Calu3 (cell line): ENCODE results near the gene NAV2. TPM values are rescaled to one million over a fixed set of nuclear protein-coding genes. Genes with fewer than 3 reads are reported as not detected.

Experiments
- BruUV-seq: library from RNA; stranded (reverse); fragments of 400-500 nt; replicated peaks from 2 replicates; lab custom pipeline; 2021; lab: Mats Ljungman, UMichigan
- CTCF ChIA-PET: fragments of 300-600 bp; sonication (Branson Sonifier 250); formaldehyde crosslinking; loops from one replicate; lab custom pipeline; 2022; ENCODE audit warnings: antibody characterized with exemption; lab: Charles Lee
- DNase-seq: peaks from one replicate; pipeline ENCODE4 v3.0.0; 2022
- H3K27ac Mint-ChIP-seq: one replicate; pipeline ENCODE4 v1.8.0; 2022; ENCODE audit warnings: mixed read lengths; ENCODE audit not compliant: unreplicated experiment
- H3K27me3 Mint-ChIP-seq: one replicate; pipeline ENCODE4 v1.8.0; 2022; ENCODE audit warnings: mixed read lengths; ENCODE audit not compliant: unreplicated experiment
- H3K36me3 Mint-ChIP-seq: one replicate; pipeline ENCODE4 v1.8.0; 2022; ENCODE audit warnings: mild to moderate bottlenecking, moderate library complexity, mixed read lengths; ENCODE audit not compliant: insufficient read depth, unreplicated experiment
- H3K4me1 Mint-ChIP-seq: one replicate; pipeline ENCODE4 v1.8.0; 2022; ENCODE audit warnings: mild to moderate bottlenecking, low read depth, mixed read lengths; ENCODE audit not compliant: unreplicated experiment
- H3K4me3 Mint-ChIP-seq: one replicate; pipeline ENCODE4 v1.8.0; 2022; ENCODE audit warnings: mild to moderate bottlenecking, low read depth, moderate library complexity, mixed read lengths; ENCODE audit not compliant: unreplicated experiment
- H3K9me3 Mint-ChIP-seq: one replicate; pipeline ENCODE4 v1.8.0; 2022; ENCODE audit warnings: low read depth, mixed read lengths; ENCODE audit not compliant: unreplicated experiment
- intact Hi-C: fragments of 100-400 bp; cut with micrococcal nuclease; formaldehyde crosslinking; loops from one replicate; pipeline ENCODE4 v1.10.0; 2022; ENCODE audit not compliant: unreplicated experiment
- total RNA-seq: library from RNA; stranded (reverse); gene quantifications from 2 replicates; pipeline ENCODE4 v1.2.3, GENCODE V29; 2022
- TF ChIP-seq, protein P1 (sequence below): fragments of 200-600 bp; IDR thresholded peaks from one replicate; pipeline ENCODE4 v1.8.0; 2022; ENCODE audit warnings: antibody characterized with exemption; ENCODE audit not compliant: unreplicated experiment

The NAV2 gene
- total RNA-seq, 1 experiment from 2014 or later, result 21.4 TPM

DNA sequence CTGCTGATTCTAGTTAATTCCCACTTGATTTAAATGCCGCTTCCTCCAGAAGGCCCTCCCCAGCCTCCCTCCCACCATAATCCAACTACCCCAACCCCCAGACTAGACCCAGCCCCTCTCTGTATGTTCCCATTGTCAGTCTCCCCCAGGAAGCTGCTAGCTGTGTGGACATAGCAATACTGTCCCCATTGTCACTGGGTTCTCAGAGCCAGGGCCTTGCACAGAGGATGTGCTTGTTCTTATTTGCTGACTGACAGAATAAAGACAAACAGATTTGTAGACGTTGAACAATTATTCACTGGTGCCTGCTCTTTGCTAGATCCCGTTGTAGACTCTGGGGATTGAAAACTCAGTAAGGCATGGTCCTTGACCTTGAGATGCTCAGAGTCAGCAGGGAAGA, 45.7 kb upstream of the NAV2 start:
- intact Hi-C loops, result no loop called here
- no peak overlapping the region for H3K4me3 Mint-ChIP-seq
- peaks cover 5% of the 10 kb centered on the region for H3K9me3 Mint-ChIP-seq
- peaks cover 9% of the 10 kb centered on the region for H3K4me1 Mint-ChIP-seq
- H3K27me3 Mint-ChIP-seq, result peaks cover 8% of the 10 kb centered on the region
- TF ChIP-seq, protein P1, sequence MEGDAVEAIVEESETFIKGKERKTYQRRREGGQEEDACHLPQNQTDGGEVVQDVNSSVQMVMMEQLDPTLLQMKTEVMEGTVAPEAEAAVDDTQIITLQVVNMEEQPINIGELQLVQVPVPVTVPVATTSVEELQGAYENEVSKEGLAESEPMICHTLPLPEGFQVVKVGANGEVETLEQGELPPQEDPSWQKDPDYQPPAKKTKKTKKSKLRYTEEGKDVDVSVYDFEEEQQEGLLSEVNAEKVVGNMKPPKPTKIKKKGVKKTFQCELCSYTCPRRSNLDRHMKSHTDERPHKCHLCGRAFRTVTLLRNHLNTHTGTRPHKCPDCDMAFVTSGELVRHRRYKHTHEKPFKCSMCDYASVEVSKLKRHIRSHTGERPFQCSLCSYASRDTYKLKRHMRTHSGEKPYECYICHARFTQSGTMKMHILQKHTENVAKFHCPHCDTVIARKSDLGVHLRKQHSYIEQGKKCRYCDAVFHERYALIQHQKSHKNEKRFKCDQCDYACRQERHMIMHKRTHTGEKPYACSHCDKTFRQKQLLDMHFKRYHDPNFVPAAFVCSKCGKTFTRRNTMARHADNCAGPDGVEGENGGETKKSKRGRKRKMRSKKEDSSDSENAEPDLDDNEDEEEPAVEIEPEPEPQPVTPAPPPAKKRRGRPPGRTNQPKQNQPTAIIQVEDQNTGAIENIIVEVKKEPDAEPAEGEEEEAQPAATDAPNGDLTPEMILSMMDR, result no peak
- H3K36me3 Mint-ChIP-seq, result no peaks in the 10 kb centered on the region
- H3K27ac Mint-ChIP-seq, result no peak overlapping the region
- BruUV-seq, result no TSS peak
- CTCF ChIA-PET, result no interaction called here
- DNase-seq, result no peak

DNA sequence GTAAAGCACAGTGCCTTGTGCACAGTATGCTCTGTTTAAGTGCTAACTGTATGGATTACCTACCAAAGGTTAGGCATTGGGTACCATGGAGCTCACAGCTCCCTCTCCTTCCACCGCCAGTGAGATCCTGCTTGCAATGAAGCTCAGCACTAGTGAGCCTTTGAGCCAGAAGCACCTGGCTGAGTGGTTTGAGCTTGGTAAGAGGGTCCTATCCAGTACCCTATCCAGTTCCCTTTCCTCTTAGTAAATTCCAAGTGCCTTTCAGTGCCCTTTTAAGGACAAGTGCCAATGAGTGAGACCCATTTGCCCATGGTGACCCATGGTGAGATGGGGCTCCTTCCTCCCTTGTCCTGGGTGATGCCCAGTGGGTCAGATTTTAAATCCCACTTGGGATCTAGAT, 43.1 kb upstream of the NAV2 start:
- CTCF ChIA-PET, result no interaction called here

DNA sequence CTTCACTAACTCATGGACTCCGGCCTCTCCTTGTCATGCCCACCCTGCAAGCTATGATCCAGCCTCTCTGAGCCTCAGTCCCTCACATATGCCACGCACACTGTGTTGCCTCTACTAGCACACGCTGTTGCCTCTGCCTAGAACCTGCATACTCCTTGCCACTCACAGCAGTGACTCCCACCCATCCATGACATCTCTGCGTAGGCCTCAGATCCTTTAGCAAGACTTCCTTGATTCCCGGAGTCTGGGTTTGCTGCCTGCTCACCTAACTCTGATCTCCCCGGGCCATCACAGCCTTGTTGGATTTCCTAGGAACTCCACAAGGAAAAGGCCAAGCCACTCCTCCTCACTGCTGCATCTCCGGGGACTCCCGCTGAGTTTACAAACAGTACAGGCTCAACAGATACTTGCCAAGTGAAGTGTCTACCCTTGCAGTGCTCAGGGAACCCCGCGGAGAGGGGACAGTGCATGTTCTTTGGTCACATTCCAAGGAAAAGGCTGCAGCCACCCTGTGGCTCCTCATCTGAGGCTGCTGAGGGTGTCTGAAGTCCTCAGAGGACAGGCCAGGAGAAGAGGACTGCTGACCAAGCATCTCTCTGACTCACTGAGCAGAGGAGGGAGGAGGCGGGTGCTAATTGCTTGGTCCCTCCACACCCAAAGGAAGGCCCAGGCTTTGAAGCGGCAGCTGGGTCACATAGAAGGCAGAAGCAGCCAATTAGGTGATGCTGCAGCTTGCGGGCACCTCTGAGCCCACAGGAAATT, 42.4 kb upstream of the NAV2 start:
- intact Hi-C loops, result no loop called here
- Mint-ChIP-seq H3K4me1 (no peaks in the 10 kb centered on the region), H3K27me3 (peaks cover 12% of the 10 kb centered on the region), H3K4me3 (no peak overlapping the region), H3K9me3 (no peaks in the 10 kb centered on the region), H3K36me3 (no peaks in the 10 kb centered on the region), H3K27ac (no peak overlapping the region)
- CTCF ChIA-PET, result no interaction called here
- no TSS peak for BruUV-seq
- DNase-seq, result no peak
- TF ChIP-seq, protein P1, result no peak

More for the DNA sequence above, 43.1 kb upstream of the NAV2 start:
- Mint-ChIP-seq H3K9me3 (no peaks in the 10 kb centered on the region), H3K36me3 (no peaks in the 10 kb centered on the region), H3K4me1 (no peaks in the 10 kb centered on the region), H3K27me3 (peaks cover 12% of the 10 kb centered on the region), H3K4me3 (no peak overlapping the region), H3K27ac (no peak overlapping the region)
- no TSS peak for BruUV-seq
- TF ChIP-seq, protein P1, result no peak
- intact Hi-C loops, result no loop called here
- DNase-seq, result no peak

DNA sequence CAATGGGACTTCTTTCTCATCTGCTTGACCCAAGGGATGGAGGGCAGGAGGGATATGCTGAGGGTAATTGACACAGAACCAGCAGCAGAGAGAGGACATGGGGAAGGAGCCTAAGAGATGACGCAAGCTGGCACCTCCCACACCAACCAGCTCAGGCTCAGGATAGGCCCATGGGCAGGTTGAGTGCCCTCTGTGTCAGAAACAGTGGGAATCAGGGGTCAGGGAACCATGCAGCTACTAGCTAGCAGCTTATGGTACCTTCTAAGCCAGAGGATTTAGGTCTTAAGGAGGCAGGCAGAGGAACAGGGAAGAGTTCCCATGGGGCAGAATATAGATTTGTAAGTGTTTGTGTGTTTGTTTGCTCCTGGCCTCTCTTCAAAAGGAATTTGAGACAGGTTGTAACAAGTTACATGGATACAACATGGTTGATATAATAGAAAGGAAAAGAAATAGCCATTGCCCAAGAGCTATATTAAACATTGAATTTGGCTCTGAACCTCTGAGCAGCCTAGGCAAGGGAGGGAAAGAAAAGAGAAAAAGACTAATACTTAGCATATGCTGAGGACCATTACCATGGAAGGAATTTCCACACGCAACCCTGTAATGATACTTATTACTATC, 39.9 kb upstream of the NAV2 start:
- TF ChIP-seq, protein P1, result no peak
- Mint-ChIP-seq H3K27ac (no peak overlapping the region), H3K36me3 (no peaks in the 10 kb centered on the region), H3K27me3 (peaks cover 12% of the 10 kb centered on the region), H3K9me3 (no peaks in the 10 kb centered on the region), H3K4me1 (no peaks in the 10 kb centered on the region), H3K4me3 (no peak overlapping the region)
- intact Hi-C loops, result no loop called here
- BruUV-seq, result no TSS peak
- DNase-seq, result no peak
- CTCF ChIA-PET, result no interaction called here
